Measurements from ENCODE around the gene FECH.

GRCh38 chr18:57542126-57542525 lies 44.4 kb downstream of the FECH start:
- TF ChIP-seq CTCF (conservative IDR thresholded peaks at IDR 0.05; ENCODE audit: low read length), result no peak
- no peak for TF ChIP-seq EZH2phosphoT487 (IDR thresholded peaks at IDR 0.05; ENCODE audit: borderline replicate concordance, low read depth, low read length)
